HG02763 (cell line): ENCODE measurements around the gene MRPS15.
A peak's percentile ranks its signal among the peaks of the same experiment; 100 is the strongest.

ENCODE experiments used
- ATAC-seq: cut with Tn5 transposase; IDR thresholded peaks from one replicate; pipeline ENCODE4 v1.9.1; 2021; ENCODE audit warnings: mild to moderate bottlenecking, moderate library complexity; ENCODE audit not compliant: unreplicated experiment

Gene MRPS15

DNA sequence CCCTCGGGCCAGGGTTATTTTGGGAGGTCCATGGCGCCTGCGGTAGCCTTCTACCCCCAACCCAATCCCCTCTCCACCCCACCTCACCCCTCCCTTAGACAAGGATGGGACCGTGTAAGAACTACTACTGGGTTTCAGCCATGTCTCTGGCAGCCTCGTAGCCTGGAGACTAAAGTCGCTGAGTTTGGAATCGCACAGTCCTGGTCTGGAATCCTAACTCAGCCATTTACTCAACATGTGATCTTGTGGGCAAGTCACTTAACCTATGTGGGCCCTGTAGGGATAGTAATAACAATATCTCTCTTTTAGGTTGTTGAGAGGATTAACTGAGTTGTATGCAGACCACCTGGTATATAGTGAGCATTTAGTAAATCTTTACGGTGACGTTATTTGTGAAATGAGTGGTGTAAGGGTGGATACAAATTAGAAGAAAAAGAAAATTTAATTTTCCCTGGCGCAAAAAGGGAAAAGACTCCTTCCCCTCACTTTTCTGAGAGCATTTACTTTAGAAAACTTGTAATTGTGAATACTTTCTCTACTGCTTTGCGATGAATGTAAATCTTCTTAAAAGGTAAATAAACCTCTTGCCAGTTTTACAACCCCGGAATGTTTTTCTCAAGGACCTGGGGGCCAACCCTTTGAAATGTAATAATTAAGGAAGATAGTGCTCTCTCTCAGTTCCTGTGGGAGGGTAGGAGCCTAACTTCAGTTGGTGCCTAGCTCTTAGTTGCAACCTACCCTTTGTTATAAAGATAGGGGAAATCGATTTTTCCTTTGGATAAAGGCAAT lies 615 bp upstream of the MRPS15 start:
- no peak for ATAC-seq

DNA sequence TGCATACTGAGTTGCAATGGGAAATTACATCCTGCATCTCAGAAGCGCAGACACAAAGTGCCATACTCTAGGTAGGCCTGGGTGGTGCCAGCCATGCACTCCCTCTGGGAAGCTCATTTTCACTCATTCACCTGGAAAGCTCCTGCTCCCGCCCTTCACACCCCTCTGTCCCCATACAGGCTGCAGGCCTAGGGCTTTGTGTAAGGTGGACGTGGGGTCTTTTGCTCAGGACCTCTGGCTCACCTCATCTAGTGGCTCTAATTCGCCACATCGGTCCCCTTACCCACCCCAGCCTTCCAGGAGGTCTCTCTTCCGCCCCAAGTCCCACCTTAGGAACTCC lies 751 bp downstream of the MRPS15 start:
- ATAC-seq, result no peak

DNA sequence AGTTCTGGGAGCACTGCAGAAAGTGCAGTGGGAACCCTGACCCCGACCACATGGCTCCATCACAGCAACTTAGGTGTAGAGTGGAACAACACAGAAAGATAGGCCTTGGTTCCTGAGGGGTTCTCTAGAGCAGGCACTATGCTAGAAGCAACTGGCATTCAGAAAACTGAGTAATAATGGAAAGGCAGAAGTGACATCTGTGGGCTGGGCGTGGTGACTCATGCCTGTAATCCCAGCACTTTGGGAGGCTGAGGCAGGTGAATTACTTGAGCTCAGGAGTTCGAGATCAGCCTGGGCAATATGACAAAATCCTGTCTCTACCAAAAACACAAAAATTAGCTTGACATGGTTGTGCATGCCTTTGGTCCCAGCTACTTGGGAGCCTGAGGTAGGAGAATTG lies 5.3 kb downstream of the MRPS15 start:
- no peak for ATAC-seq

DNA sequence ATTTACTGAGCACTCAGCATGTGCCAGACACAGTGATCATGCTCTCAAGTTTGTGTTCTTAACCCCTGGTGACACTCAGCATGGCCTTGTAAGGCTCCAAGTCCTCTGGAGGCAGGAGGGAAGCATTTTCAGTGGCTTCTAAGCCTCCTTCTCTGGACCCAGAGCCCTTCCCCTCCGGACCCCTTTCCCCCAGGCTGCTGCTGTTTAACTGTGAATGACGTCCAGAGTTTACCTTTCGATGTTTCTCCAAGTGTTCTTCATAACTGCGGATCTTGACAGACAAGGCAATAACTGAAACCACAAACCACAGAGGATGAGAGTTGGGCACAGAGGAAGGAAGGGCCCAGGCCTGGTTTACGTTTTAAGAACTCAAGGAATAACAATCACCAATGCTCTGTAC lies 6.5 kb downstream of the MRPS15 start:
- ATAC-seq, result no peak

DNA sequence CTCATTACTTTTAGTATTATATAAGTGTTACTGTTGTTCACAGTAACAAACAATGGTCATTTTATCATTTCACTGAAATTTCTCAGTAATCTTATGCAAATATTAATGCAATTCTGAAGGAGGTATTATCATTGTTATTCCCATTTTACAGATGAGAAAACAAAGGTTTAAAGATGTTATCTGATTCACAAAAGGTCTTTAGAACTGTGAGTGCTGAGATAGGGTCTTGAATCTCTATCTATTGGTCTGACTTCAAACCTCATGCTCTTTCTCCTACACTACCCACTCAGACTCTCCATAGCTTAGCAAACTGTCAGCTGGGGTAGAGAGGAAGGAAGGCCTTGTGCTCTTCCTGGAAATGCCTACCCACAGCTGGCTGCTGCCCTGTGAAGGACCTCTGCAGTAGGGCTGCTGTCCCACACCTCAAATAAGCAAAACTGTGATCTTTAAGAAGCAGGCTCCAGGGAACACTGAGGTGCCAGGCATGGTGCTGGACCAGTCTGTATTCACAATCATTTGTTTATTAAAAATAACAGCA lies 7.7 kb downstream of the MRPS15 start:
- no peak for ATAC-seq

DNA sequence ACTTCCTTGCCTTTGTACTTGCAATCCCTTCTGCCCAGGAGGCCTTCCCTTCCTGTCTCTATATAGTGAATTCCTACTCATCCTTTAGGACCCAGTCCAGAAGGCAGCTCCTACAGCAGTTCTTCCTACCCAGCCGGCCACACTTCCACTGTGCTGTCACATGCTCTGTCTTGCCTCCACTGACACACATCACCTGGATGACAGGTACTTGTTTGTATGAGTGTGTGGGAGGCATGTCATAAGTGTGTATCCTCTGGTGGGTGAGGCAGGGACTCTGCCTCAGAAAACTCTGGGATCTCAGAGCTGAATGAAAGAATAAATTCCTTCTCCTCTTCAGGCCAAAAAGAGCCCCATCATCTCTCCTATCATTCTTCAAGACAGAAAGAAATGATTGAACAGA lies 8.8 kb downstream of the MRPS15 start:
- no peak for ATAC-seq

DNA sequence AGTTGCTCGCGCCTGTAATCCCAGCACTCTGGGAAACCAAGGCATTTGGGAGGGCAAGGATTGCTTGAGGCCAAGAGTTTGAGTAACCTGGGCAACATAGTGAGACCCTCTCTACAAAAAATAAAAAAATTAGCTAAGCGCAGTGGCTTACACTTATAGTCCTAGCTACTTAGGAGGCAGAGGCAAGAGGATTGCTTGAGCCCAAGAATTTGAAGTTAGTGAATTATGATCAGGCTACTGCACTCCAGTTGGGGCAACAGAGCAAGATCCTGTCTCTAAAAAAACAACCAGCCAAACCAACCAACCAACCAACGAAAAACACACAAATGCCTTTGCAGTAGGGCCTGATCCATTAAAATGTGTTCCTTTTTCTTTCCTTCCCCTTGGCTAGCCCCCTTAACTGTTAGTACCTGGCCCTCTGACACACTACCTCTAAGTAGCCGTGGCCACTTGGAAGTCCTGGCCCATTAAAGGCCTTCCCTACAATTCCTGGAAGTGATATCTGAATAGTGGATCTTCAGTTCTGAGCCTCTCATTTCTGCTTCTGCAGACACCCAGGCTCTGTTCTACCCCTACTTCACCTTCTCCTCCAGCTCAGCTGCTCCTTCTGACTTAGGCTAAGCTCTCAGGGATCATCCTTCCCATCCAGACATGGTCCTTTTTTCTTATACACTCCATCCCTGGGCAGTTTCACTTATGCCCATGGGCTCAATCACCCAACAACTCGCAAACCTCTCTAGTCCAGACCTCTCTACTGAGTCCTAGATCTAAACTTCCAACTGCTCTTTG lies 10.4 kb downstream of the MRPS15 start:
- no peak for ATAC-seq

DNA sequence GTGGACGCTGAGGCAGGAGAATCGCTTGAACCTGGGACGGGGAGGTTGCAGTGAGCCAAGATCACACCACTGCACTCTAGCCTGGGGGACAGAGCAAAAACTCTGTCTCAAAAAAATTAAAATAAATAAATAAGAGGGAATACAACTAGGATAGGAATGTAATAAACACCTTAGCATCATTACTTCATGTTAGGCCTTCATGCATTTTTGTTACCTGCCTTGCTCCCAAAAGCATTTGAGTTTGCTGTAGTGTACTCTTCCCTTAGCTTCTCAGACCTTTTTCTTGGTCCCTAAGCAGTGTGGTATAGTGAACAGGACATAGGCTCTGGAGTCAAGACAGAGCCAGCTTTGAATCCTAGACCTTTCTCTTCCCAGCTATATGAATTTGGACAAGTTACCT lies 11.1 kb downstream of the MRPS15 start:
- no peak for ATAC-seq

DNA sequence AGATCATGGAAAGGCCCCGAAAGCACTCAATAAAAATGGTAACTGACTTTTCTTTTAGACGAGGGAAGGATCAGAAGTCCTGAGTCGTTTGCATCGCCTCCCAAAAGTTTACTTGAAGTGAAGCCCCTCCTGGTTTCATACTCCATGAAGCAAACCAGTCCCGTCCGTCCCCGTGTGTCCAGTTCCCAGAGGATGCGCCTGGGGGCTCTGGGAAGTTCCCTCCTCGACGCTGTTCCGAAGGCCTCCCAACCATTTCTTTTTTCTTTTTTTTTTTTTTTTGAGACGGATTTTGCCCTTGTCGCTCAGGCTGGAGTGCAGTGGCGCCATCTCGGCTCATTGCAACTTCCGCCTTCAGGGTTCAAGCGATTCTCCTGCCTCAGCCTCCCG lies 13.3 kb downstream of the MRPS15 start:
- no peak for ATAC-seq

DNA sequence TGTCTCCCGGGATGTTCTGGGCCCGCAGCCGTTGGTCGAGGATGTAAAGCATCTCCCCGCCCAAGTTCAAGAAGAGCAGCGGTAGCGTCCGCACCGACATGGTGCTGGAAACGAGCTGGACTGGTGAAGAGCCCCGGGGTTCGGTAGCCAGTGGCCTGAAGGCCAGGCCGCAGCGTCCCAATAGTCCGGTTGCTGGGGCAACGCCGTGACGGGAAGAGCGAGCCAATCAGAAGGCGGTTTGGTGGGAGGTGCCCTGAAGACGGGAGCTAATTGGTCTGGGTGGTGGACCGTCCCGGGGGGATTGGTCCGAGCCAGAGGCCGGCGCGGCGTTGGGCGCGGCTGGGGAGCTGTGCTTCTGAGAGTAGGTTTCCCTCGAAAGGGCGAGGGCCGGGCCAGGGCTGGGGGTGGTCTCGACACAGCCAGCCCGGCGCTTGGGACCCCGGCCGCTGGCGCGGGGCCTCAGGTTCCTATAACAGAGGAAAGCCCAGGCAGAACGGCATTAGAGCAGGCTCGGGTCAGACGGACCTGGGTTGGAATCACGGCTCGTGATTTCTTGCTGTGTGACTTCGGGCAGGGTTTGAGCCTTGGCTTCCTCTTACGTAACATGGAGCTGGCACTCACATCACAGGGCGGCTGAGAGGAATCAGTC lies 13.8 kb downstream of the MRPS15 start, which contains the start of gene OSCP1:
TSS of gene OSCP1 (minus strand) at position 182 of the 649 bp plus-strand sequence. CDS start at position 100, 82 bp downstream.
- ATAC-seq, result peak; percentile 97

DNA sequence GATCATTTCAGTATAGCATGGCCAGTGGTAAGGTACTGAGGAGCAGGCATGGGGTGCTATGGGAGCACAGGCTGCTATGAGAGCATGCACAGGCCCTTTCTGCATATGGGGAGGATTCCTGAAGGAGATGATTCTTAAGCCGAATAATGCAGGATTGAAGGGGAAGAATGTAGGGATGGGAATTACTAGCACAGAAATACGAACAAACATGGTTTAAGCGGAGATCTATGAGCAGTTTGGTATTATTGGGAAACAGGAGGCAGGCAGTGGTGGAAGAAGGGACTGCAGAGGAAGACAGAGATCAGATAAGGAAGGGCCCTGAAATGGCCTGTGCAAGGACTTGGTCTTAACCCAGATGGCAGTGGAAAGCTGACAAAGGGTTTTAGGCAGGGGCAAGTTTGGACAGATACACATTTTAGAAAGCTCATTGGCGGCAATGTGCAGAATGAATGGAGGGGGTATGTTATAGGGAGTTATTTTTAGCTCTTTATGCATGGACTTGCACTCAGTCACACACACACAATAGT lies 15.6 kb downstream of the MRPS15 start:
- no peak for ATAC-seq

DNA sequence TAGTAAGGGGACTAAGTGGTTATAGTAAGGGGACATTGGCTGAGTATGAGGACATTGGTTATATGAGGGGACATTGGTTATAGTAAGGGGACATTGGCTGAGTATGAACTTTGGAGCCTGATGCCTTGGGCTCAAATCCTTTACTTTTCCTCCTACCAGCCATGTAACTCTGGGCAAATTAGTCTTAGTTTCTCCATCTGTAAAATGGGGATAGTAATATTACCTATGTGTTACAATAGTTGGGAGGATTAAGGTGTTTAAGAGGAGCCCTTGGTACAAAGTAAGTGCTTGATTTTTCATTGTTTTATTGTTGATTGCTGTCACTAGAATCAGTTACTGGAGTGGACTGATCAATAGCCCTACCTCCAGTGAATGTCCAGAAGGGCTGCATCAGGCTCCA lies 16.7 kb downstream of the MRPS15 start:
- ATAC-seq, result no peak

DNA sequence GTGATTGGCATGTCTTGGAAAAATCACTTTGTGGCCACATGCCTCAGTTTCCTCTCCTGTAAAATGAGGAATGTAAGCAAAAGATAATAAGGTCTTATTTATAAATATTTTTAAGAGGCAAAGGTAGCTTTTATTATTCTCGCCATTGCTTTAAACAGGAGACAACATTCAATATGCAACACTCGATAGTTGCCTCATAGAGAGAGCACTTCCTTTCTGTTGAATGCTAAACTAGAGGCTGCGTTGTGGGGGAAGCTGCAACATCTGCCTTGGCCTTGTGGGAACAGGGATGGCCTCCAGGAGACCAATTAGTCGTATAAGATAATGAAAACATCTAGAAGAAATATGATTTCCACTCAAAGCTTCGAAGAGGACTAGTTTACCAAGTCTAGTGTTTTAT lies 17.4 kb downstream of the MRPS15 start:
- no peak for ATAC-seq

DNA sequence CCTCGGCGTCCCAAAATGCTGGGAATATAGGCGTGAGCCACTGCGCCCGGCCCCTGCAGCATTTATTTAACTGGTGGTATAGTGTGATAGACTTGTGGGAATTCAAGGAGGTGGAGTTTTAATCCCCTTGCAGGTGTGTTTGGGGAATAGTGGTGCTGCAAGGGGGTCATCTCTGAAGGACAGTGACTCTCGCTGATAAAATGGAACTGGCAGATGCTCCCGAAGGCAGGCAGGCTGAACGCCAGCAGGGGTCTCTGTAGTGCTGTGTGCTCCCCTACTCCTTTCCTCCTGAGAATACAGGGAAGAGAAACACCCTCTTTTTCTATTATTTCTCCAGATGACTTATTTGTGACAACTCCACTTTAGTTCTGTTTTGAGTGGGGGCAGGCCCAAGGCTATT lies 17.9 kb downstream of the MRPS15 start:
- no peak for ATAC-seq

DNA sequence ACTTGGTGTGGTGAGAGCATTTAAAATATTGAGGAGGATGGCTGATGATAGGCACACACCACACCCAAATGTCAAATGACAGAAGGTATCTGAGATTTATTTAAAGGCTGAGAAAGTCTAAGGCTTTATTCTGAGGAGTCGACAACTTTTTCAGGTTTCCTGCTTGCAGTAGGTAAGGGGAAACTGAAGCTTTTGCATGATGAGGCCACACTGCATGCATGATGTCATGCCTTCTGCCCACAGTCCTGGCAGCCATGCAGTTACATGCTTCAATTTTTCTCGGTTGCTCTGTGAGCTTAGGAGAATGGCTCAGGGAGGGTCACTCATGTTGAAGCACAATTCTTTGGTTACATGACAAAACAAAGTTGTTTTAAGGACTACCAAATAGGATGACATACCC lies 20.9 kb downstream of the MRPS15 start:
- ATAC-seq, result no peak

DNA sequence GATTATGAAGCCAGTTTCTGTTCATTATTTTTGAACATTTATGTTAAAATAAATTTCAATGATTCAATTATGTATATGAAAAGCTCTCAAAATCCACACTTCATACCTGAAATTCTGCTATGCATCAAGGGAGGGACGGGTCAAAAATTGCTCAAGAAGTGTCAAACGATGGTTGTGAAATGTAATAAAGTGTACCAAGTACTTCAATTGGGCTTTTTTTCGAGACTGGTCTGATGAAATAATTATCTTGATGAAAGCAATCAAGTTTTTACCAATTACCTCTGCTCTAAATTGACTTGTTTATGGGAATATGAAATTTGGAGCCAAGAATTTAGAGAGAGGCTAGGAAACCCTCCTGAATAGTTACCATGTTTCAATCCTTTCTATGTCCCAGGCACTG lies 21.8 kb downstream of the MRPS15 start:
- no peak for ATAC-seq

DNA sequence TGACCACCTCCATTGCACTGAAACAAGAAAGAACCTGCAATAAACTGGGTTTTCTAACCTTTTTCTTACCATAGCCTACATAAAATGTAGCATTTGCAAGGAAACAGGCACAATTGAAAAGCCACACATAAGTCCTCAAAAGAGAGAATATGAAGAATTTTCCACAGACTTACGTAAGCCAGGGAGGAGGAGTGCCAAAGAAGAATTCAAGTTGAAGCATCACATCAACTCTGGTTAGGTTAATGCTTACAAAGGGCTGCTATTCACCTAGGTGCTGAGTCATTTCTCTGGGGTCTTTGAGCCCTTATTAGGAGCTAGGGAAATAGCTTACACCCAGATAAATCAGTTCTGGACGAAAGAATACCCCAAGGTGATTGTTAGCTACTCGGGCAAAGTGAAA lies 23.5 kb downstream of the MRPS15 start:
- ATAC-seq, result no peak

DNA sequence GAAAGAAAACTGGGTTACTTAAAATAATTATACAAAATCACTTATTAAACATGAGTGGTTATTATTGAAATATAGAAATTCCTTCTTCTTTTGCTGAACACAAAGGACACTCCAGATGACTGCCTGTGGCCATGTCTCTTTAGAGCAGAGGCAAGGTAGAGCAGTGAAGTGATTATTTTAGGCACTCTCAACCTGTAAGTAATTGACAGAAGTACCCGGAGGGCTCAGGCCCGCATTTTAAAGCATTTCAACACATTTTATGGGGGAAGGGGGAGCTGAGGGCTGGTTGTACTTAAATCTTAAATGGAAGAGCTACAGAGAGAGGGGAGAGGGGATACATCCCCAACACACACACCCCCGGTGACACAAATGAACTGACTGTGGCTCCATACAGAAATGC lies 24.1 kb downstream of the MRPS15 start:
- no peak for ATAC-seq

DNA sequence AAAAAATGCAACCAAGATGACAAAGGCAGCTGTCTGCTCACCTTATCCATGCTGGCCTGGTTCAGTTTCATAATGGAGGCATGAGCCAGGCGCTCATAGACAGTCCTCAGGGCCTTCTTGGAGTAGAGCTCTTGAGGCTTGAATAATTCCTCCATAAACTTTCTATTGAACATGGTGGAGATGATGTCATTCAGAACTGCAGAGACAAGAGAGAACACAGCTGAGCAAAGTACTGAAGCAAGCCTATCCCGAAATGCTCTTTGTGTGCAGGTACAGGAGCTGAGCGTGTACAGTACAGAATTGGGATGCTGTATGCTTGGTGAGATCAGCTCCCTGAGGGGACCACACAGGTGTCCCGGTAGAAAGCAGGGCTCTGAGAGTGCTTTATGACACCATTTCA lies 25.5 kb downstream of the MRPS15 start:
- no peak for ATAC-seq

DNA sequence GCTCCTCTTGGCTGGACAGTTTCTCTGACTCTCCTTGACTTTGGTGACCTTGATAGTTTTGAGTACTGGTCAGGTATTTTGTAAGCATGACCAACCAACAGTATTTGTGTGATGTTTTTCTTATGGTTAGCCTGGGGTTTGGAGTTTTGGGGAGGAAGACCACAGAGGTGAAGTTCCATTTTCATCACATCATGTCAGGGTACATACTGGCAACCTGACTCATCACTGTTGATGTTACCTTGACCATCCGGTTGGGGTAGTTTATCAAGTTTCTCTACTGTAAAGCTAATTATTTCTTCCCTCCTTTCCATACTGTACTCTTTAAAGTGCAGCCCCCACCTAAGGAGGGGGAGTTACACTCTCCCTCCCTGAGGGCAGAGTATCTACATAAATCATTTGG lies 27.4 kb downstream of the MRPS15 start:
- no peak for ATAC-seq

DNA sequence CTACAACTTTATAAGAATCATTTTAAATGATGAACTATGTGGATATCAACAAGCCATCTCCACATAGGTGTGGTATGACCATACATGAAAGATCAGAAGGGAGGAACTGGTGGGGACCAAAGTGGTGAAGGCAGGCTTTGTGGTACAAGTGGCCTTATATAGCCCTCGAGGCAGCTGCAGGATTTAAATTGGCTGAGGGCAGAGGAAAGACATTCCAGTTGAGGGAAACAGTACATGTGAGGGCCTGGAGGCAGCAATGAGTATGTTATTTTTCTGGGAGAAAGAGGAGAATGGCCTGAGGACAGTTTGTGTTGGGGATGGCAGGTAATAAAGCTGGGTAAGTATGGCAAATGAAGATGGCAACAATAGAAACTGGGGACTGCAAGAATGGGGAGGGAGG lies 31.1 kb downstream of the MRPS15 start:
- ATAC-seq, result no peak
